Esophagus muscularis mucosa (tissue), 4 donors: ENCODE results near the gene DUSP16.

Experiments
- CTCF ChIP-seq, 3 experiments: fragments of 200-600 bp in 2 of 3; fragments of 450-650 bp in 1 of 3; sonication (generic) in 2 of 3; IDR thresholded peaks; one replicate each; pipeline ENCODE4 v1.5.1; 2017 to 2019; ENCODE audit warnings: antibody characterized with exemption in 3 of 3, mild to moderate bottlenecking in 2 of 3, moderate library complexity in 1 of 3
- EP300 ChIP-seq: sonication (generic); formaldehyde crosslinking; IDR thresholded peaks from one replicate; pipeline ENCODE4 v1.6.1; 2017; ENCODE audit warnings: antibody characterized with exemption
- POLR2A ChIP-seq: fragments of 450-650 bp; IDR thresholded peaks from one replicate; pipeline ENCODE4 v1.6.1; 2017; ENCODE audit warnings: antibody characterized with exemption, moderate library complexity, mild to moderate bottlenecking, low read depth
- POLR2AphosphoS5 ChIP-seq, 2 donors: sonication (generic); formaldehyde crosslinking; IDR thresholded peaks; one replicate each; pipeline ENCODE4 v1.6.1; 2017; ENCODE audit warnings: antibody characterized with exemption in 2 of 2

- TF ChIP-seq CTCF (IDR thresholded peaks at IDR 0.05) (no peak), EP300 (no peak), POLR2AphosphoS5 (IDR thresholded peaks at IDR 0.05) (no peak), POLR2A (no peak)
These were observed 9.4 kb downstream of the DUSP16 start for GRCh38 chr12:12553208-12553785.
